Peyer's patch (tissue), 4 donors: Measurements from ENCODE around the gene IKZF2. TPM values are rescaled to one million over a fixed set of nuclear protein-coding genes. Genes with fewer than 3 reads are reported as not detected.

Source experiments
- DNase-seq, 3 donors: peaks; one replicate each; pipeline ENCODE4 v3.0.0-alpha.2; 2017 to 2019
- H3K27ac ChIP-seq, 4 donors: fragments of 200-600 bp; sonication (generic); one replicate each; pipeline ENCODE4 v1.5.1; 2016 to 2019
- H3K27me3 ChIP-seq, 2 donors: fragments of 200-600 bp; sonication (generic); one replicate each; pipeline ENCODE4 v1.5.1; 2019
- H3K36me3 ChIP-seq, 3 donors: fragments of 200-600 bp; sonication (generic); one replicate each; pipeline ENCODE4 v1.5.1; 2016 to 2019
- H3K4me1 ChIP-seq, 4 donors: fragments of 200-600 bp; sonication (generic); one replicate each; pipeline ENCODE4 v1.5.1; 2016 to 2019
- H3K4me3 ChIP-seq, 4 donors: fragments of 200-600 bp; sonication (generic); 1 replicate in 3 of 4; 2 replicates in 1 of 4; pipeline ENCODE4 v1.5.1; 2016 to 2019; ENCODE audit warnings: mild to moderate bottlenecking in 1 of 4
- H3K9me3 ChIP-seq, 4 donors: fragments of 200-600 bp; sonication (generic); one replicate each; pipeline ENCODE4 v1.5.1; 2016 to 2019; ENCODE audit warnings: mild to moderate bottlenecking in 1 of 4
- POLR2A ChIP-seq, 2 donors: fragments of 450-650 bp; IDR thresholded peaks; one replicate each; pipeline ENCODE4 v1.5.1; 2017; ENCODE audit warnings: antibody characterized with exemption in 2 of 2, mild to moderate bottlenecking in 2 of 2, moderate library complexity in 2 of 2
- total RNA-seq, 4 donors: library from RNA; depleted of rRNA; stranded (reverse); fragments of >200 nt; gene quantifications; one replicate each; pipeline ENCODE4 v1.1.0, GENCODE V29; 2016
- TF ChIP-seq, protein P1 (sequence below), 6 experiments: fragments of 450-650 bp in 4 of 6; fragments of 200-600 bp in 2 of 6; sonication (generic) in 1 of 6; IDR thresholded peaks; one replicate each; pipeline ENCODE4 v1.5.1; 2017 to 2019; ENCODE audit warnings: antibody characterized with exemption in 6 of 6, mild to moderate bottlenecking in 3 of 6, moderate library complexity in 1 of 6

The IKZF2 gene
- total RNA-seq, result 1 to 10 TPM; 4.2 to 8.3 (median 6.1) TPM

DNA sequence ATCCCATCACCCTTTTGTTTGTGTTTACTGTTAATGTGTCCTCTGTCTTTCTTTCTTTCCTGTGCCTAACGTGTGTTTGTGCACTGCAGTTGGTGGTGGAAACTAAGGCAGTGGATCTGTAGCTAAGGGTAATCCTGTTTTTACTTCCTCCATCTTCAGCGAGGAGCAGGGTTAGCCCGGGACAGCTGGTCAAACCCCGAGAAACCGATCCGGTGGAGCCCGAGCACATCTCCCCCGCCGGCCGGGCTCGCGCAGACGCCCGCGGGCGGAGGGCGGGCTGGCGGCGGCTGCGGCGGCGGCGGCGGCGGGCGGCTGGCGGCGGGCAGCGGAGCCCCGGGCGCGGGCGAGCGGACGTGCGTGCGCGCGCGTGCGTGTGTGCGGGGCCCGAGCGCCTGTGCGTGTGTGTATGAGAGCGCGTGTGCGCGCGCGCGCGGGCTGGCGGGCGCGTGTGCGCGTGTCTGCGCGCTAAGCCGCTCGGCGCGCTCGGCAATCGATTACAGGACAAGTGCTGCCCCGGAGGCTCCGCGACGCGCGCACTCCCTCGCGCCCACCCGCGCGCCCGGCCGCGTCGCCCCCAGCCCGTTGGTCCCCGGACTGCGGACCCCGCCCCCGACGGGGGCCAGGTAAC, at the start of gene IKZF2:
Gene IKZF2 (minus strand): TSS at position 176 of the 628 bp plus-strand sequence. CDS start 2,983 bp downstream, outside the sequence.
- Histone ChIP-seq H3K4me3 (peak within 1 kb of the TSS; percentile 59 to 91 (median 78)), H3K27ac (peak within 1 kb of the TSS; percentile 80 to 92 (median 89)), H3K9me3 (no peaks in the 10 kb centered on the region), H3K4me1 (no peaks in the 10 kb centered on the region), H3K27me3 (no peaks in the 10 kb centered on the region), H3K36me3 (no peaks in the 10 kb centered on the region)
- TF ChIP-seq, protein P1, sequence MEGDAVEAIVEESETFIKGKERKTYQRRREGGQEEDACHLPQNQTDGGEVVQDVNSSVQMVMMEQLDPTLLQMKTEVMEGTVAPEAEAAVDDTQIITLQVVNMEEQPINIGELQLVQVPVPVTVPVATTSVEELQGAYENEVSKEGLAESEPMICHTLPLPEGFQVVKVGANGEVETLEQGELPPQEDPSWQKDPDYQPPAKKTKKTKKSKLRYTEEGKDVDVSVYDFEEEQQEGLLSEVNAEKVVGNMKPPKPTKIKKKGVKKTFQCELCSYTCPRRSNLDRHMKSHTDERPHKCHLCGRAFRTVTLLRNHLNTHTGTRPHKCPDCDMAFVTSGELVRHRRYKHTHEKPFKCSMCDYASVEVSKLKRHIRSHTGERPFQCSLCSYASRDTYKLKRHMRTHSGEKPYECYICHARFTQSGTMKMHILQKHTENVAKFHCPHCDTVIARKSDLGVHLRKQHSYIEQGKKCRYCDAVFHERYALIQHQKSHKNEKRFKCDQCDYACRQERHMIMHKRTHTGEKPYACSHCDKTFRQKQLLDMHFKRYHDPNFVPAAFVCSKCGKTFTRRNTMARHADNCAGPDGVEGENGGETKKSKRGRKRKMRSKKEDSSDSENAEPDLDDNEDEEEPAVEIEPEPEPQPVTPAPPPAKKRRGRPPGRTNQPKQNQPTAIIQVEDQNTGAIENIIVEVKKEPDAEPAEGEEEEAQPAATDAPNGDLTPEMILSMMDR (IDR thresholded peaks at IDR 0.05), result no peak
- TF ChIP-seq POLR2A (IDR thresholded peaks at IDR 0.05), result peak in 1 of 2 donors; percentile 40
- DNase-seq, result peak; percentile 73 to 90 (median 88)

DNA sequence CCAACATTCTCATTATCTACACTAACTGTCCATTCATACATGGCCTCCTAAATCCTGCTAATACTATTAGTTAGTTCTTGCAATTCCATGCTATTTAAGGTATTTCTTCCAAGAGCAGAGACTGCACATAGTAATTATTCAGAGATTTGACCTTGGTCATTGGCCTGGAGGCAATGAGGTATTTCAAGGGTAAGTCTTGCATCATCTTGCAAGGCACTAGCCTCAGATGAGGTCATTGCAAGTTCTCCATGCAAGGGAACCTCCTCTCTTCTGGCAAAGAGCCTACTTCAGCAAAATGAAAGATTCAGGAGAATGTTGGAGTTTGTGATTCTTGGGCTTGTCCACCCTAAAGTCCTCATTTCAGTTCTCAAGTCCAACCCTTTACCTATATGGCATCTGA, 48.5 kb upstream of the IKZF2 start:
- no peaks in the 10 kb centered on the region for H3K36me3 ChIP-seq
- no peak for TF ChIP-seq POLR2A (IDR thresholded peaks at IDR 0.05)
- TF ChIP-seq, protein P1 (IDR thresholded peaks at IDR 0.05), result no peak
- no peak overlapping the region for H3K27ac ChIP-seq
- H3K4me1 ChIP-seq, result no peaks in the 10 kb centered on the region
- H3K9me3 ChIP-seq, result no peaks in the 10 kb centered on the region
- DNase-seq, result no peak
- H3K4me3 ChIP-seq, result no peak overlapping the region
- H3K27me3 ChIP-seq, result no peaks in the 10 kb centered on the region

DNA sequence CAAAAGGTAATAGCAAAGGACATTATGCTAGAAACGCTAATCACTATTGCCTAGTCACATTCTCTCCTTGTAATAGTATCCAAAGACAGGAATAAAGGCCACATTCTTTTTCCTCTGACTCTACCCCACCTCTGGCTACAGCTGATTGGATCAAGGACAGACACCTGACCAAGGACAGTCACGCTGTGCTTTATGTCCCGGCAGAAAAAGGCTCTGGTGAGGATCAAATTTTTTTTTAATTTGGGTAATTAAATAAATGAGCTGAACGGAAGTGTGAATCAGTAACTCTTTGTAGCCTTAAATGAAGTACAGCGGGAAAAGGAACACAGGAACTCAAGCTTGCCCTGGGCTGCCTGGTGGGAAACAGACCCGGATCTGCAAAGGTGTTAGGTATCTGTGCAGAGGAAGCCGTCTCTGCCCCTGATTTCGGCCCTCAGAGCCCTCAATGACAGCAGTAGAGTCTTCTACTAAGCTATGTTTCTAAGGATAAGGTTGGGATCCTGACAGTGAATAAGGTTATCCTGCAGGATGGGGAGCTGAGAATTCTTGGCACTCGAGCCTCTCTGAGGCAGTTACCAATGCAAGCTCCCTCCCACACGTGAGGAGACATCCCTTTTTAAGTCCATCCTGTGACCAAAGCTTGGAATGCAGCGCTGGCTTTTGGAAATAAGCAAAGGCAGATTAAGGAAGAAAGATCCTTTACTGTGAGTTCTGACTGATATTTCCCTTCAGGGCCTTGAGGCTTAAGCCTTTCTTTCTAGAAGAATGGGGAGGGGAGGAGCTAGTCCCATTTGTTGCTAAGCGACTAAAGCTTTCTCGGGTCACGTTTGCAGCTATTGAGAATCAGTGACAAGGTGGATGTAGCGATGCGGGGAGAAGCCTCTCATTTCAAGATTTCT, 37.8 kb upstream of the IKZF2 start:
- no peak for DNase-seq
- H3K27me3 ChIP-seq, result no peaks in the 10 kb centered on the region
- no peaks in the 10 kb centered on the region for H3K36me3 ChIP-seq
- H3K27ac ChIP-seq, result no peak overlapping the region
- H3K4me3 ChIP-seq, result no peak overlapping the region
- TF ChIP-seq, protein P1 (IDR thresholded peaks at IDR 0.05), result no peak
- TF ChIP-seq POLR2A (IDR thresholded peaks at IDR 0.05), result no peak
- H3K9me3 ChIP-seq, result no peaks in the 10 kb centered on the region
- H3K4me1 ChIP-seq, result no peaks in the 10 kb centered on the region

GRCh38 chr2:213188533-213188867, 37.1 kb upstream of the IKZF2 start:
- DNase-seq, result no peak
- H3K9me3 ChIP-seq, result no peaks in the 10 kb centered on the region
- H3K36me3 ChIP-seq, result no peaks in the 10 kb centered on the region
- no peaks in the 10 kb centered on the region for H3K4me1 ChIP-seq
- H3K27ac ChIP-seq, result no peak overlapping the region
- no peak for TF ChIP-seq POLR2A (IDR thresholded peaks at IDR 0.05)
- TF ChIP-seq, protein P1 (IDR thresholded peaks at IDR 0.05), result no peak
- H3K27me3 ChIP-seq, result no peaks in the 10 kb centered on the region
- no peak overlapping the region for H3K4me3 ChIP-seq

DNA sequence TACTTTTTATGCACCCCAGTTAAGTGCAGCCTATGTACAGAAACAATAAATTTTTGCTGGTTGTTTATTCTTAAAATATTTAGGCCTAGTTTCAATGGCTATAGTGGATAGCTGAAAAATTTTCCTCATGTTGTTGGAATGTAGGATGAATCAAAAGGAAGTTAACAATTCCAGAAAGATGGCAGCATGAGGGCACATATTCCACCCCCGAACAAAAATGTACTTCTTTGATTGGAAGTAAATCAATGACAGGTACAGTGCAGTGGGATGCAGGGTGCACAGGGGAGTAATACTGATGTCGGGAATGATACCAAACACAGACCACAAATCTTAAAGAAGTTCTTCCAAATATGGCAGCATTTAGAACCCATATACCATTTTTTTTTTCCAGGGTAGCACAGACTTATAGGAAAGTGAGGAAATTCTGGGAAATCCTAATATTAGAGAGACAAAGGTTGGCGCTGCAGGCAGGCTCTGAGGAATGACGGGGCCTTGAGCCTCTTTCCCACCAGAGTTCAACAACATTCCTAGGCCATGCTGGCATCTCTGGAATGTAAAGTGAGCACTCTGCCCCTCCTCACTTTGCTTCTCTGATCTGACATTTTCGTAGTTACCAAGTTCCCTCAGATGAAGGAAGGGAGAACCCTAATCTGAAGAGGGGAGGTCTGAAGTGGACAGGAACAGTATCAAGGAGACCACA, 36.6 kb upstream of the IKZF2 start:
- Histone ChIP-seq H3K27ac (no peak overlapping the region), H3K36me3 (no peaks in the 10 kb centered on the region), H3K9me3 (no peaks in the 10 kb centered on the region), H3K27me3 (no peaks in the 10 kb centered on the region), H3K4me3 (no peak overlapping the region), H3K4me1 (no peaks in the 10 kb centered on the region)
- no peak for TF ChIP-seq POLR2A (IDR thresholded peaks at IDR 0.05)
- TF ChIP-seq, protein P1 (IDR thresholded peaks at IDR 0.05), result no peak
- DNase-seq, result no peak
